PC-3 (cell line): ENCODE results near the gene CFAP99. TPM values are rescaled to one million over a fixed set of nuclear protein-coding genes. Genes with fewer than 3 reads are reported as not detected.
A peak's percentile ranks its signal among the peaks of the same experiment; 100 is the strongest.

Experiments used
- ATAC-seq: fragments of 200-7000 bp; cut with Tn5 transposase; 2 replicates; pipeline ENCODE4 v1.9.1; 2020; ENCODE audit warnings: mild to moderate bottlenecking, moderate library complexity
- BruUV-seq: library from RNA; stranded (reverse); fragments of 400-500 nt; replicated peaks from 2 replicates; lab custom pipeline; 2021; lab: Mats Ljungman, UMichigan
- CTCF ChIA-PET: fragments of 300-600 bp; sonication (Branson Sonifier 250); formaldehyde crosslinking; loops from one replicate; lab custom pipeline; 2022; ENCODE audit warnings: antibody characterized with exemption; lab: Charles Lee
- POLR2A ChIA-PET: fragments of 300-600 bp; sonication (Branson Sonifier 250); formaldehyde crosslinking; loops from one replicate; lab custom pipeline; 2022; ENCODE audit warnings: antibody characterized with exemption; ENCODE audit not compliant: unreplicated experiment; lab: Charles Lee
- DNase-seq: peaks from one replicate; pipeline ENCODE4 v3.0.0-alpha.2; 2015
- H2AFZ ChIP-seq: fragments of 300-600 bp; sonication (generic); 2 replicates; pipeline ENCODE4 v1.6.0; 2016; ENCODE audit warnings: antibody characterized with exemption, low read length
- H3F3A ChIP-seq: fragments of 300-600 bp; sonication (generic); one replicate; pipeline ENCODE4 v1.6.0; 2017; ENCODE audit warnings: antibody characterized with exemption, low read length, control low read depth, mild to moderate bottlenecking; ENCODE audit not compliant: unreplicated experiment
- H3K27ac ChIP-seq: fragments of 300-600 bp; sonication (generic); 2 replicates; pipeline ENCODE4 v1.5.1; 2016; ENCODE audit warnings: mild to moderate bottlenecking, low read length
- H3K27me3 ChIP-seq: fragments of 300-600 bp; sonication (generic); 2 replicates; pipeline ENCODE4 v1.6.1; 2016; ENCODE audit warnings: low read length, mixed read lengths
- H3K36me3 ChIP-seq: fragments of 300-600 bp; sonication (generic); 2 replicates; pipeline ENCODE4 v1.6.1; 2016; ENCODE audit warnings: low read depth, mixed run types, low read length, mixed read lengths
- H3K4me1 ChIP-seq: fragments of 300-600 bp; sonication (generic); 2 replicates; pipeline ENCODE4 v1.5.1; 2016; ENCODE audit warnings: low read length; ENCODE audit not compliant: insufficient read depth
- H3K4me2 ChIP-seq: fragments of 300-600 bp; sonication (generic); 2 replicates; pipeline ENCODE4 v1.6.0; 2016; ENCODE audit warnings: low read length
- H3K4me3 ChIP-seq: fragments of 300-600 bp; sonication (generic); 2 replicates; pipeline ENCODE4 v1.5.1; 2016; ENCODE audit warnings: mild to moderate bottlenecking, low read length, mixed read lengths
- H3K79me2 ChIP-seq: fragments of 300-600 bp; sonication (generic); 2 replicates; pipeline ENCODE4 v1.6.1; 2017; ENCODE audit warnings: low read length, mixed read lengths
- H3K9ac ChIP-seq: fragments of 300-600 bp; sonication (generic); 2 replicates; pipeline ENCODE4 v1.6.0; 2016; ENCODE audit warnings: mild to moderate bottlenecking, low read length
- H3K9me2 ChIP-seq: fragments of 300-600 bp; sonication (generic); replicated peaks from 2 replicates; pipeline ENCODE4 v1.6.1; 2016; ENCODE audit warnings: mixed run types, low read length, mixed read lengths
- H3K9me3 ChIP-seq: fragments of 300-600 bp; sonication (generic); 2 replicates; pipeline ENCODE4 v1.6.1; 2016; ENCODE audit warnings: low read length, mixed read lengths
- H4K20me1 ChIP-seq: fragments of 300-600 bp; sonication (generic); 2 replicates; pipeline ENCODE4 v1.6.1; 2016; ENCODE audit warnings: low read length, mixed read lengths
- CTCF ChIP-seq: fragments of 300-600 bp; sonication (generic); conservative IDR thresholded peaks from 2 replicates; pipeline ENCODE4 v1.5.1; 2017; ENCODE audit warnings: antibody characterized with exemption, low read depth, mild to moderate bottlenecking, low read length
- EZH2 ChIP-seq: fragments of 300-600 bp; sonication (generic); IDR thresholded peaks from one replicate; pipeline ENCODE4 v1.6.1; 2017; ENCODE audit warnings: antibody characterized with exemption, mild to moderate bottlenecking, low read length; ENCODE audit not compliant: unreplicated experiment
- EZH2phosphoT487 ChIP-seq: fragments of 300-600 bp; sonication (generic); IDR thresholded peaks from 2 replicates; pipeline ENCODE4 v1.6.1; 2018; ENCODE audit warnings: mild to moderate bottlenecking, antibody characterized with exemption, low read length, borderline replicate concordance
- intact Hi-C: fragments of 100-400 bp; cut with micrococcal nuclease; formaldehyde crosslinking; loops from 2 replicates; pipeline ENCODE4 v1.9.0; 2023
- total RNA-seq: library from RNA; depleted of rRNA; stranded (reverse); fragments of >200 nt; gene quantifications from 2 replicates; pipeline ENCODE4 v1.2.3, GENCODE V29; 2014

The CFAP99 gene
- total RNA-seq, 1 experiment from 2014 or later = not detected

- ChIA-PET POLR2A (no interaction called here), CTCF (no interaction called here)
- no peak for TF ChIP-seq EZH2phosphoT487
- no peak for TF ChIP-seq CTCF
- no peak for TF ChIP-seq EZH2
- H3K4me2 ChIP-seq = no peak overlapping the region
- H3K9me2 ChIP-seq = no peaks in the 10 kb centered on the region
- no peaks in the 10 kb centered on the region for H3F3A ChIP-seq
- H3K79me2 ChIP-seq = no peaks in the 10 kb centered on the region
- H3K9ac ChIP-seq = no peak overlapping the region
- DNase-seq = no peak
- H3K36me3 ChIP-seq = no peaks in the 10 kb centered on the region
- no TSS peak for BruUV-seq
- no peaks in the 10 kb centered on the region for H4K20me1 ChIP-seq
- H3K4me1 ChIP-seq = peaks cover 9% of the 10 kb centered on the region; the same call in 1 of the 2 replicates
- ATAC-seq = no peak
- H3K27ac ChIP-seq = no peak overlapping the region
- H3K9me3 ChIP-seq = no peaks in the 10 kb centered on the region
- intact Hi-C loops = no loop called here
- no peak overlapping the region for H3K4me3 ChIP-seq
- no peaks in the 10 kb centered on the region for H3K27me3 ChIP-seq
- no peak overlapping the region for H2AFZ ChIP-seq
These were observed 19.0 kb upstream of the CFAP99 start for GRCh38 chr4:2399631-2400190.

GRCh38 chr4:2400841-2401609 is 17.7 kb upstream of the CFAP99 start:
- no peak for DNase-seq
- TF ChIP-seq CTCF (no peak), EZH2 (no peak), EZH2phosphoT487 (no peak)
- Histone ChIP-seq H3K27ac (no peak overlapping the region), H3F3A (no peaks in the 10 kb centered on the region), H4K20me1 (no peaks in the 10 kb centered on the region), H3K4me2 (no peak overlapping the region), H3K9ac (no peak overlapping the region), H3K36me3 (no peaks in the 10 kb centered on the region), H3K4me1 (peaks cover 9% of the 10 kb centered on the region; the same call in 1 of the 2 replicates), H3K9me3 (no peaks in the 10 kb centered on the region), H3K79me2 (no peaks in the 10 kb centered on the region), H3K4me3 (no peak overlapping the region), H3K27me3 (no peaks in the 10 kb centered on the region), H2AFZ (no peak overlapping the region), H3K9me2 (no peaks in the 10 kb centered on the region)
- intact Hi-C loops = no loop called here
- ChIA-PET CTCF (no interaction called here), POLR2A (no interaction called here)
- BruUV-seq = no TSS peak
- ATAC-seq = no peak

GRCh38 chr4:2401610-2401983 is 17.2 kb upstream of the CFAP99 start:
- Histone ChIP-seq H3K4me3 (peak overlapping the region; percentile 63), H3K4me2 (peak overlapping the region; percentile 83), H3F3A (no peaks in the 10 kb centered on the region), H3K4me1 (peaks cover 9% of the 10 kb centered on the region; the same call in 1 of the 2 replicates), H3K9me2 (no peaks in the 10 kb centered on the region), H3K79me2 (no peaks in the 10 kb centered on the region), H3K9ac (no peak overlapping the region), H3K27ac (no peak overlapping the region), H3K9me3 (no peaks in the 10 kb centered on the region), H3K36me3 (no peaks in the 10 kb centered on the region), H2AFZ (peak overlapping the region; percentile 78), H3K27me3 (no peaks in the 10 kb centered on the region), H4K20me1 (no peaks in the 10 kb centered on the region)
- no peak for ATAC-seq
- POLR2A ChIA-PET = no interaction called here
- TF ChIP-seq CTCF = no peak
- no peak for TF ChIP-seq EZH2phosphoT487
- no TSS peak for BruUV-seq
- DNase-seq = no peak
- CTCF ChIA-PET = no interaction called here
- intact Hi-C loops = no loop called here
